ENCODE data around the gene ANKAR.

Gene ANKAR

DNA sequence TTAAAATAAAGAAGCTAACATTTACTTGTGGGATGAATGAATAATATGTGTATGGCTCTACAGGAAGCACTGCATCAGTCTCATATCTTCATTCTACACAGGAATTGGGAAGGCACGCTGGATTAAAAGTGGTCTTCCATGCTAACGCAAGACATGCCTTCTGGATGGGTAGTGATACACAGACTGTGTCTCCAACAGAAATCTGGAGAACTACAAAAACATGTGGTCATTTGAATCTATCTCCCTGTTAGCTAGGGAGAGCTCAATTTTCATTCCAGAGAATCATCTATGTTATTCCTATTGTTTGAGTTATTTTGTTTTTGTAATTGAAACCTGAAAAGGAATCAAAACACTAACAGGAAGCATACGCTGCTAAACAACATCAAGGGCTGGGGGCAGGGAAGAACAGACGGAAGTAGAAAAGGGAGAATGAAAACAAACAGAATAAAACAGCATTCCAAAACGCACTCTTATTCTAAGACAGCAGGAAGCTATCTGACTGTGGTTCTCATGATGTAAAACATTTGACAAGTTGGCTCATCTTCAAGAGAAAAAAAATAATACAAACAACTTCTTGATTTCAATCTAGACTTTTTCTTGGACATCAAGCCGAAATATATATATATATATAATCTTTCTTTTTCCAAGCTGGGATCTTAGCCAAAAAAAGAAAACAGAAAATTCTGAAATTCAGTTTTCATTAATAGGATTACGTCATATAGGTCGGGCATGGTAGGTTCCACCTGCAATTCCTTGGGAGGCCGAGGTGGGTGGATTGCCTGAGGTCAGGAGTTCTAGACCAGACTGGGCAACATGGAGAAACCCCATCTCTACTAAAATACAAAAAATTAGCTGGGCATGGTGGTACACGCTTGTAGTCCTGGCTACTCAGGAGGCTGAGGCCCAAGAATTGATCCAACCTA, 44.7 kb upstream of the ANKAR start:
- Histone ChIP-seq H3K4me3 (IDR thresholded peaks at IDR 0.05; ENCODE audit: insufficient read depth, low read depth, low read length) (no peak overlapping the region), H3K4me2 (no peak overlapping the region), H3K36me3 (ENCODE audit: insufficient read depth) (no peaks in the 10 kb centered on the region), H3K9ac (no peak overlapping the region), H2AFZ (ENCODE audit: low read depth) (no peak overlapping the region), H3K4me1 (ENCODE audit: low read depth, poor library complexity, severe bottlenecking) (peaks cover 5% of the 10 kb centered on the region), H3K79me2 (ENCODE audit: insufficient read depth, low read depth) (no peaks in the 10 kb centered on the region), H3K27me3 (ENCODE audit: insufficient read depth, low read depth) (no peaks in the 10 kb centered on the region), H4K20me1 (ENCODE audit: insufficient read depth) (no peaks in the 10 kb centered on the region), H3K27ac (no peak overlapping the region)
- no peak for TF ChIP-seq CTCF (conservative IDR thresholded peaks at IDR 0.05; ENCODE audit: low read depth, low read length)

- Histone ChIP-seq H3K4me3 (IDR thresholded peaks at IDR 0.05; ENCODE audit: insufficient read depth, low read depth, low read length) (no peak overlapping the region), H3K4me2 (no peak overlapping the region), H3K27me3 (ENCODE audit: insufficient read depth, low read depth) (no peaks in the 10 kb centered on the region), H3K27ac (no peak overlapping the region), H3K79me2 (ENCODE audit: insufficient read depth, low read depth) (no peaks in the 10 kb centered on the region), H4K20me1 (ENCODE audit: insufficient read depth) (no peaks in the 10 kb centered on the region), H3K9ac (no peak overlapping the region), H3K4me1 (ENCODE audit: low read depth, poor library complexity, severe bottlenecking) (no peaks in the 10 kb centered on the region), H3K36me3 (ENCODE audit: insufficient read depth) (no peaks in the 10 kb centered on the region), H2AFZ (ENCODE audit: low read depth) (no peak overlapping the region)
- TF ChIP-seq CTCF (conservative IDR thresholded peaks at IDR 0.05; ENCODE audit: low read depth, low read length): no peak
Observed at GRCh38 chr2:189631849-189632248, 42.6 kb upstream of the ANKAR start.

GRCh38 chr2:189633392-189633811, 41.1 kb upstream of the ANKAR start:
- Histone ChIP-seq H3K4me3 (IDR thresholded peaks at IDR 0.05; ENCODE audit: insufficient read depth, low read depth, low read length) (no peak overlapping the region), H3K4me2 (no peak overlapping the region), H3K79me2 (ENCODE audit: insufficient read depth, low read depth) (no peaks in the 10 kb centered on the region), H3K4me1 (ENCODE audit: low read depth, poor library complexity, severe bottlenecking) (no peaks in the 10 kb centered on the region), H3K9ac (no peak overlapping the region), H3K27me3 (ENCODE audit: insufficient read depth, low read depth) (no peaks in the 10 kb centered on the region), H3K36me3 (ENCODE audit: insufficient read depth) (no peaks in the 10 kb centered on the region), H2AFZ (ENCODE audit: low read depth) (no peak overlapping the region), H3K27ac (no peak overlapping the region), H4K20me1 (ENCODE audit: insufficient read depth) (no peaks in the 10 kb centered on the region)
- peak; percentile 75 for TF ChIP-seq CTCF (conservative IDR thresholded peaks at IDR 0.05; ENCODE audit: low read depth, low read length)

DNA sequence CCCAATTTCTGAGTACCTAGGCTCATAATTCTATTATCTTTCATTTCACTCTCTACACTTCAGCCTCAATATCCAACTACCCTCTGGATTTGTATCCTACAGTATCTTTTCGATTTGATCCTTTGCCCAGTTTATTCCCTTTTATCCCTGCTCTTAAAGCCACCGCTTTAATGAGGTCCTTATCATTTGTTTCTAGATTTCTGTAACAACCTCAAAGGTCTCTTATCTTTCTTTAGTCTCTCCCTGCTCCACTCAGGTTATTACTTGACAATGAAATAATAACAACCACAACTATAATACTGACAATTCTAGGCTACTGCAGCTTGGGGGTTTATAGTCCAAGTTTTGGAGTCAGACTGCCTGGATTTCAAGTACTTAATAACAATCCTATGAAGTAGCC, 39.1 kb upstream of the ANKAR start:
- no peak overlapping the region for H3K4me2 ChIP-seq
- no peak overlapping the region for H3K9ac ChIP-seq
- no peaks in the 10 kb centered on the region for H3K79me2 ChIP-seq (ENCODE audit: insufficient read depth, low read depth)
- H3K4me1 ChIP-seq (ENCODE audit: low read depth, poor library complexity, severe bottlenecking): no peaks in the 10 kb centered on the region
- H3K36me3 ChIP-seq (ENCODE audit: insufficient read depth): no peaks in the 10 kb centered on the region
- H2AFZ ChIP-seq (ENCODE audit: low read depth): no peak overlapping the region
- no peak overlapping the region for H3K27ac ChIP-seq
- no peaks in the 10 kb centered on the region for H3K27me3 ChIP-seq (ENCODE audit: insufficient read depth, low read depth)
- TF ChIP-seq CTCF (conservative IDR thresholded peaks at IDR 0.05; ENCODE audit: low read depth, low read length): no peak
- no peak overlapping the region for H3K4me3 ChIP-seq (IDR thresholded peaks at IDR 0.05; ENCODE audit: insufficient read depth, low read depth, low read length)
- no peaks in the 10 kb centered on the region for H4K20me1 ChIP-seq (ENCODE audit: insufficient read depth)

Data from KMS-11 (cell line).